HG03575 (cell line): ENCODE measurements around the gene LRRC26.
"Not testable (repeated sequence)": the region's sequence is repeated elsewhere in the genome, so short reads cannot be mapped to it uniquely, and the experiment has no call there.

Source experiments
- ATAC-seq: cut with Tn5 transposase; IDR thresholded peaks from one replicate; pipeline ENCODE4 v1.9.1; 2021; ENCODE audit not compliant: unreplicated experiment, insufficient number of reproducible peaks, low FRiP score; ENCODE audit errors: extremely low read depth

Gene LRRC26

GRCh38 chr9:137141976-137142936 lies 27.6 kb downstream of the LRRC26 start:
- ATAC-seq, result no peak

GRCh38 chr9:137141050-137141810 lies 28.6 kb downstream of the LRRC26 start:
- no peak for ATAC-seq

- no peak for ATAC-seq
These were observed 29.5 kb downstream of the LRRC26 start for GRCh38 chr9:137140151-137141012.

GRCh38 chr9:137139468-137140150 lies 30.2 kb downstream of the LRRC26 start:
- no peak for ATAC-seq

- ATAC-seq, result no peak
These were observed 31.0 kb downstream of the LRRC26 start, which contains the start of gene GRIN1 for GRCh38 chr9:137138722-137139467. Gene GRIN1 (plus strand): TSS chr9:137139154. CDS start chr9:137139487, 333 bp downstream.

GRCh38 chr9:137138058-137138721 lies 31.7 kb downstream of the LRRC26 start:
- ATAC-seq, result no peak

GRCh38 chr9:137136881-137137607 lies 32.8 kb downstream of the LRRC26 start:
- no peak for ATAC-seq

- no peak for ATAC-seq
These were observed 33.5 kb downstream of the LRRC26 start for GRCh38 chr9:137136261-137136880.

- not testable (repeated sequence) for ATAC-seq
These were observed 34.7 kb downstream of the LRRC26 start for GRCh38 chr9:137135154-137135553.

- ATAC-seq, result no peak
These were observed 35.7 kb downstream of the LRRC26 start for GRCh38 chr9:137134191-137134590.

GRCh38 chr9:137130176-137130755 lies 39.6 kb downstream of the LRRC26 start:
- no peak for ATAC-seq

GRCh38 chr9:137129456-137130175 lies 40.2 kb downstream of the LRRC26 start:
- no peak for ATAC-seq

GRCh38 chr9:137128862-137129455 lies 40.9 kb downstream of the LRRC26 start:
- ATAC-seq, result no peak

GRCh38 chr9:137128158-137128861 lies 41.5 kb downstream of the LRRC26 start:
- ATAC-seq, result no peak
